ENCODE data around the gene ENTREP1. TPM values are rescaled to one million over a fixed set of nuclear protein-coding genes. Genes with fewer than 3 reads are reported as not detected.
"Not testable (repeated sequence)": the region's sequence is repeated elsewhere in the genome, so short reads cannot be mapped to it uniquely, and the experiment has no call there.

Gene ENTREP1
- polyA plus RNA-seq, 2 donors = 5.7 to 6.4 TPM

- H3K4me1 ChIP-seq (ENCODE audit: control insufficient read depth in 2 of 2, insufficient read depth in 2 of 2, low read length in 1 of 2) = no peaks in the 10 kb centered on the region
- no peak overlapping the region for H3K27ac ChIP-seq (ENCODE audit: low read depth in 2 of 2, low read length in 1 of 2)
- WGBS, 2 donors = 88 to 94% methylated on average over 1 of the region's 1 CpG
These were observed 106.8 kb downstream of the ENTREP1 start for GRCh38 chr9:69431777-69432176.

GRCh38 chr9:69432623-69433022 is 107.6 kb downstream of the ENTREP1 start:
- peaks cover 0 to 4% of the 10 kb centered on the region in 2 donors for H3K9me3 ChIP-seq (ENCODE audit: control insufficient read depth in 2 of 2, insufficient read depth in 1 of 2, low read depth in 1 of 2, low read length in 1 of 2)
- no peak overlapping the region for H3K4me3 ChIP-seq (ENCODE audit: low read depth in 1 of 2, low read length in 2 of 2)
- H3K36me3 ChIP-seq (ENCODE audit: control insufficient read depth in 2 of 2, insufficient read depth in 2 of 2, low read length in 1 of 2) = peaks cover 0 to 2% of the 10 kb centered on the region in 2 donors
- H3K27me3 ChIP-seq (ENCODE audit: control insufficient read depth in 1 of 2, insufficient read depth in 2 of 2, low read length in 2 of 2) = no peaks in the 10 kb centered on the region
- 95% methylated on average over 11 of the region's 11 CpGs for WGBS, 2 donors
- H3K4me1 ChIP-seq (ENCODE audit: control insufficient read depth in 2 of 2, insufficient read depth in 2 of 2, low read length in 1 of 2) = no peaks in the 10 kb centered on the region
- H3K27ac ChIP-seq (ENCODE audit: low read depth in 2 of 2, low read length in 1 of 2) = no peak overlapping the region

More at GRCh38 chr9:69431777-69432176, 106.8 kb downstream of the ENTREP1 start:
- H3K4me3 ChIP-seq (ENCODE audit: low read depth in 1 of 2, low read length in 2 of 2) = no peak overlapping the region
- no peaks in the 10 kb centered on the region for H3K27me3 ChIP-seq (ENCODE audit: control insufficient read depth in 1 of 2, insufficient read depth in 2 of 2, low read length in 2 of 2)
- peaks cover 0 to 4% of the 10 kb centered on the region in 2 donors for H3K9me3 ChIP-seq (ENCODE audit: control insufficient read depth in 2 of 2, insufficient read depth in 1 of 2, low read depth in 1 of 2, low read length in 1 of 2)
- peaks cover 0 to 2% of the 10 kb centered on the region in 2 donors for H3K36me3 ChIP-seq (ENCODE audit: control insufficient read depth in 2 of 2, insufficient read depth in 2 of 2, low read length in 1 of 2)

GRCh38 chr9:69433392-69433791 is 108.4 kb downstream of the ENTREP1 start:
- Histone ChIP-seq H3K9me3 (ENCODE audit: control insufficient read depth in 2 of 2, insufficient read depth in 1 of 2, low read depth in 1 of 2, low read length in 1 of 2) (peaks cover 0 to 4% of the 10 kb centered on the region in 2 donors), H3K36me3 (ENCODE audit: control insufficient read depth in 2 of 2, insufficient read depth in 2 of 2, low read length in 1 of 2) (no peaks in the 10 kb centered on the region), H3K27ac (ENCODE audit: low read depth in 2 of 2, low read length in 1 of 2) (no peak overlapping the region), H3K4me3 (ENCODE audit: low read depth in 1 of 2, low read length in 2 of 2) (no peak overlapping the region), H3K27me3 (ENCODE audit: control insufficient read depth in 1 of 2, insufficient read depth in 2 of 2, low read length in 2 of 2) (no peaks in the 10 kb centered on the region), H3K4me1 (ENCODE audit: control insufficient read depth in 2 of 2, insufficient read depth in 2 of 2, low read length in 1 of 2) (no peaks in the 10 kb centered on the region)
- 21 to 33% methylated on average over 1 of the region's 1 CpG for WGBS, 2 donors

- H3K27me3 ChIP-seq (ENCODE audit: control insufficient read depth in 1 of 2, insufficient read depth in 2 of 2, low read length in 2 of 2) = no peaks in the 10 kb centered on the region
- no peak overlapping the region for H3K27ac ChIP-seq (ENCODE audit: low read depth in 2 of 2, low read length in 1 of 2)
- no peaks in the 10 kb centered on the region for H3K4me1 ChIP-seq (ENCODE audit: control insufficient read depth in 2 of 2, insufficient read depth in 2 of 2, low read length in 1 of 2)
- H3K9me3 ChIP-seq (ENCODE audit: control insufficient read depth in 2 of 2, insufficient read depth in 1 of 2, low read depth in 1 of 2, low read length in 1 of 2) = peaks cover 0 to 4% of the 10 kb centered on the region in 2 donors
- H3K36me3 ChIP-seq (ENCODE audit: control insufficient read depth in 2 of 2, insufficient read depth in 2 of 2, low read length in 1 of 2) = no peaks in the 10 kb centered on the region
- no peak overlapping the region for H3K4me3 ChIP-seq (ENCODE audit: low read depth in 1 of 2, low read length in 2 of 2)
- WGBS, 2 donors = 95 to 100% methylated on average over 6 of the region's 6 CpGs
These were observed 109.0 kb downstream of the ENTREP1 start for GRCh38 chr9:69433968-69434367.

- not testable (repeated sequence) for H3K36me3 ChIP-seq (ENCODE audit: control insufficient read depth in 2 of 2, insufficient read depth in 2 of 2, low read length in 1 of 2); H3K9me3 ChIP-seq (ENCODE audit: control insufficient read depth in 2 of 2, insufficient read depth in 1 of 2, low read depth in 1 of 2, low read length in 1 of 2); H3K4me1 ChIP-seq (ENCODE audit: control insufficient read depth in 2 of 2, insufficient read depth in 2 of 2, low read length in 1 of 2); H3K4me3 ChIP-seq (ENCODE audit: low read depth in 1 of 2, low read length in 2 of 2); H3K27me3 ChIP-seq (ENCODE audit: control insufficient read depth in 1 of 2, insufficient read depth in 2 of 2, low read length in 2 of 2); H3K27ac ChIP-seq (ENCODE audit: low read depth in 2 of 2, low read length in 1 of 2)
- WGBS, 2 donors = 90% methylated on average over 4 of the region's 4 CpGs
These were observed 114.6 kb downstream of the ENTREP1 start for GRCh38 chr9:69439654-69440053.

DNA sequence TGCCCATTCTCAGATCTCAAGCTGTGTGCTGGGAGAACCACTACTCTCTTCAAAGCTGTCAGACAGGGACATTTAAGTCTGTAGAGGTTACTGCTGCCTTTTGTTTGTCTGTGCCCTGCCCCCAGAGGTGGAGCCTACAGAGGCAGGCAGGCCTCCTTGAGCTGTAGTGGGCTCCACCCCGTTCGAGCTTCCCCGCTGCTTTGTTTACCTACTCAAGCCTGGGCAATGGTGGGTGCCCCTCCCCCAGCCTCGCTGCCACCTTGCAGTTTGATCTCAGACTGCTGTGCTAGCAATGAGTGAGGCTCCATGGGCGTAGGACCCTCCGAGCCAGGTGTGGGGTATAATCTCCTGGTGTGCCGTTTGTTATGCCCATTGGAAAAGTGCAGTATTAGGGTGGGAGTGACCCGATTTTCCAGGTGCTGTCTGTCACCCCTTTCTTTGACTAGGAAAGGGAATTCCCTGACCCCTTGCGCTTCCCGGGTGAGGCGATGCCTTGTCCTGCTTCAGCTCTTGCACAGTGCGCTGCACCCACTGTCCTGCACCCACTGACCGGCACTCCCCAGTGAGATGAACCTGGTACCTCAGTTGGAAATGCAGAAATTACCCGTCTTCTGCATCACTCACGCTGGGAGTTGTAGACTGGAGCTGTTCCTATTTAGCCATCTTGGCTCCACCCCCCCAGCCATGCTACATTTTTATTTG is 115.4 kb downstream of the ENTREP1 start:
- WGBS, 2 donors = 80 to 81% methylated on average over 15 of the region's 15 CpGs
- H3K27ac ChIP-seq (ENCODE audit: low read depth in 2 of 2, low read length in 1 of 2); H3K4me3 ChIP-seq (ENCODE audit: low read depth in 1 of 2, low read length in 2 of 2): not testable (repeated sequence)

More for the DNA sequence above, 115.4 kb downstream of the ENTREP1 start:
- not testable (repeated sequence) for H3K27me3 ChIP-seq (ENCODE audit: control insufficient read depth in 1 of 2, insufficient read depth in 2 of 2, low read length in 2 of 2); H3K9me3 ChIP-seq (ENCODE audit: control insufficient read depth in 2 of 2, insufficient read depth in 1 of 2, low read depth in 1 of 2, low read length in 1 of 2); H3K36me3 ChIP-seq (ENCODE audit: control insufficient read depth in 2 of 2, insufficient read depth in 2 of 2, low read length in 1 of 2); H3K4me1 ChIP-seq (ENCODE audit: control insufficient read depth in 2 of 2, insufficient read depth in 2 of 2, low read length in 1 of 2)

Other genes starting within 250 kb of the ENTREP1 start
- 10 to 100 TPM; 61.5 to 63.9 TPM for gene TJP2, start 150.9 kb upstream of the ENTREP1 start, polyA plus RNA-seq